Globus pallidus (tissue), 1 donor: ENCODE data around the gene EMP2.
"Not testable (repeated sequence)": the region's sequence is repeated elsewhere in the genome, so short reads cannot be mapped to it uniquely, and the experiment has no call there.

Source experiments
- DNase-seq: peaks from one replicate; pipeline ENCODE4 v3.0.0-alpha.2; 2015; ENCODE audit warnings: low spot score

EMP2 gene

GRCh38 chr16:10521681-10522274 lies 58.6 kb downstream of the EMP2 start:
- DNase-seq = peak; percentile 31

- DNase-seq = no peak
Measured at GRCh38 chr16:10520869-10521578, 59.4 kb downstream of the EMP2 start.

DNA sequence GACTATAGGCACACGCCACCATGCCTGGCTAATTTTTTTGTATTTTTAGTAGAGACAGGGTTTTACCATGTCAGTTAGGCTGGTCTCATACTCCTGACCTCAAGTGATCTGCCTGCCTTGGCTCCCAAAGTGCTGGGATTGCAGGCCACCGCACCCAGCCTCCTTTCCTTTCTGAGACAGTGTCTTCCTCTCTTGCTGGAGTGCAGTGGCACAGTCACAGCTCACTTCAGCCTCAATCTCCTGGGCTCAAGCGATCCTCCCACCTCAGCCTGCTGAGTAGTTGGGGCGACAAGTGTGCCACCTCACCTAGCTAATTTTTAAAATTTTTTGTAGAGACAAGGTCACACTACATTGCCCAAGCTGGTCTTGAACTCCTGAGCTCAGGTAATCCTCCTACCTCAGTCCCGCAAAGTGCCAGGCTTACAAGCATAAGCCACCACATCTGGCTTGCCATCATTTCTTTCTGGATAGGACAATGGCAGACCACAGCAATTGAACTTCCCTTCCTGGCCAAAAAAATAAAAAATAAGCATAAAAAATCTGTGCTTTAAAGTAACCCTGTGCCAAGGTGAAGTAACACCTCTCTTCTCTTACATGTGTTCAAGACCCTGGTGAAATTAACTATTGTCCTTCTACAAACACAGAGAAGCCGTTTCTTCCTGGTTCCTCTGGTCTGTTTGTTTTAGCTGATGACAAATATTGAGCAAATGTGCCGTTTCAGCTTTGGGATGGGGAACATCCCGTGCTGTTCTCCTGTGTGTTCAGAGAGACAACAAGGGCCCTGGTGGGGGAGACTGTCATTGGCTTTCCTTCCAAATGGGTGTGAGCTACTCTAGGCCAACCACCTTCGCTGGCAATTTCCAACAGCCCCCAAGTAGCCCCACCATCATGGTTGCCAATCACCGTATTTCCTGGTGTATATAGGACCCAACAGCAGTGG lies 60.2 kb downstream of the EMP2 start:
- no peak for DNase-seq

DNA sequence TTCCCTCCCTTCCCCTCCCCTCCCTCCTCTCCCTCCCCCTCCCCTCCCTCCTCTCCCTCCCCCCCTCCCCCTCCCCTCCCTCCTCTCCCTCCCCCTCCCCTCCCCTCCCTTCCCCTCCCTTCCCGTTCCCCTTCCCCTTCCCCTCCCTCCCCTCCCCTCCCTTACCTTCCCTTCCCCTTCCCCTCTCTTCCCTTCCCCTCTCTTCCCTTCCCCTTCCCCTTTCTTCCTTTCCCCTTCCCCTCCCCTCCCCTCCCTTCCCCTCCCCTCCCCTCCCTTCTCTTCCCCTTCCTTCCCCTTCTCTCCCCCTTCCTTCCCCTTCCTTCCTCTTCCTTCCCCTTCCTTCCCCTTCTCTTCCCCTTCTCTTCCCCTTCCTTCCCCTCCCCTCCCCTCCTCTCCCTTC lies 61.1 kb downstream of the EMP2 start:
- DNase-seq = no peak

DNA sequence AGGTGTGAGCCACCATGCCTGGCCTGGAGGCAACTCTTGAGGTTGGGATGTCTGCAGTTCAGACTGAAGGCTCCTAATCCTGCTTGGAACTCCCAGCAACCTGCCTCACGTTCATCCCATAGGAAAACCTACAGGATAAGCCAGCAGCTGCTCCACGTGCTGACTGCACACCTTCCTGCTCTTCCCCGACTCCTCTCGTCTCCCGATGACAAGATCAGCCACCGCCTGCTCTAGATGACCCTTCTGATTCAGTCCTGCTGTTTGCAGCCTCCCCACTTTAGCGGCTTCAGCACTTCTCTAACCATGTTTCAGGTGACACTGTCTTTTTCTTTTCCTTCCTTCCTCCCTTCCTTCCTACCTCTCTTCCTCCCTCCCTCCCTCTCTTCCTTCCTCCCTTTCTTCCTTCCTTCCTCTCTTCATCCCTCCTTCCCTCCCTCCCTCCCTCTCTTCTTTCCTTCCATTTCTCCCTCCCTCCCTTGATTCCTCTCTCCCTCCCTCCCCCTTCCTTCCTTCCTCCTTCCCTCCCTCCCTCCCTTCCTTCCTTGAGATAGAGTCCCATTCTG lies 61.8 kb downstream of the EMP2 start:
- no peak for DNase-seq

DNA sequence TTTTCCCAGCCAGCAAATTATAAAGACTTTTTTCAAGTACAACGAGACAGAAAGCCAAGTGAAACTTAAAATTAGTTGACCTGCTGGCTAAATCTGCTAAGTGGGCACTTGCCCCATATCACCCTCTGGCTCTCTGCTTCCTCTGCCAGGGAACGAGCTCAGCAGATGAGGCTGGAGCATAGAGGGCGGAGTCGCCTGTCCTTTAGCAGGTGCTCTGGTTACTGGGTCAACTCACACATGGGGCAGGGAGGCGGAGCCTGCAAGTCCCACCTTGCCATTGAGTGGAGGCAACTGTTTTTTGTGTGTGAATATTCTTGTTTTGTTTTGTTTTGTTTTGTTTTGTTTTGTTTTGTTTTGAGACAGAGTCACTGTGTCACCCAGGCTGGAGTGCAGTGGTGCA lies 62.5 kb downstream of the EMP2 start:
- no peak for DNase-seq

GRCh38 chr16:10514369-10515055 lies 65.9 kb downstream of the EMP2 start:
- DNase-seq = peak; percentile 13

- DNase-seq = no peak
Measured at GRCh38 chr16:10511829-10512228, 68.6 kb downstream of the EMP2 start.

DNA sequence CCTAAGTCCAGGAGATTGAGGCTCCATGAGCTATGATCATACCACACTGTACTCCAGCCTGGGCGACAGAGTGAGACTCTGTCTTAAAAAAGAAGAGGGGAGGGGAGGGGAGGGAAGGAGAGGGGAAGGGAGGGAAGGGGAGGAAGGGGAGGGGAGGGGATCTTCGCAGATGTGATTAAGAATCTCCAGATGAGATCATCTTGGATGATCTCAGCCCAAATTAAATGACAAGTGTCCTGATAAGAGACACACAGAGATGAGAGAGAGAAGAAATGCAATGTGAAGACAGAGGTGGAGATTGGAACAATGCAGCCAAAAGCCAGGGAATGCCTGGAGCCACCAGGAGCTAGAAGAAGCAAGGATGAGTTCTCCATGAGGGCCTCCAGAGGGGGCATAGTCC lies 70.1 kb downstream of the EMP2 start:
- no peak for DNase-seq

- peak; percentile 78 for DNase-seq
Measured at GRCh38 chr16:10509534-10510025, 70.8 kb downstream of the EMP2 start.

GRCh38 chr16:10505286-10505685 lies 75.1 kb downstream of the EMP2 start:
- DNase-seq = not testable (repeated sequence)

- no peak for DNase-seq
Measured at GRCh38 chr16:10504404-10504885, 76.0 kb downstream of the EMP2 start.

DNA sequence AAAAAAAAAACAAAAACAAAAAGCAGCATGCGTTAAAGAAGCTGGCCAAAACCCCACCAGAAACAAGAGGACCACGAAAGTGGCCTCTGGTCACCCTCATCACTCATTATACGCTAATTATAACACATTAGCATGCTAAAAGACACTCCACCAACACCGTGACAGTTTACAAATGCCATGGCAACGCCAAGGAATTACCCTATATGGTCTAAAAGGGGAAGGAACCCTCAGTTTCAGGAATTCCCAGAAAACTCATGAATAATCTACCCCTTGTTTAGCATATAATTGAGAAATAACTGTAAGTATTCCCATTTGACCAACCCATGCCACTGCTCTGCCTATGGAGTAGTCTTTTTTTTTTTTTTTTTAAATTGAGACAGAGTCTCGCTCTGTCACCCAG lies 77.6 kb downstream of the EMP2 start:
- DNase-seq = no peak

GRCh38 chr16:10501016-10501607 lies 79.3 kb downstream of the EMP2 start:
- DNase-seq = no peak

- DNase-seq = no peak
Measured at GRCh38 chr16:10500582-10500981, 79.8 kb downstream of the EMP2 start.

GRCh38 chr16:10497132-10498101 lies 83.0 kb downstream of the EMP2 start:
- DNase-seq = no peak

DNA sequence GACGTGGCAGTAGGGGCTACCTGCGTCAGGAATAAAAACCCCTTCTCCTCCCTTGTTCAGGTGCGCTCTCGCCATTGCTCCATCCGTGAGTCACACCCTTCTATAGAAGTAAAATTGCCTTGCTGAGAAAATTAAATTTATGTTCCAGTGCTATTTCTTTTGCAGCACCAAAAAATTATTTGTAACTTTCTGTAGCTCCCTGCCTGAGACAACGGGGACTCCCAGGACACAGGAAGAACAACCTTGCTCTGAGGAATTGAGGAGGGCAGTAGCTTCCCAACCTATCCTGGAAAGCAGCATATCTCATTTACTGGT lies 85.4 kb downstream of the EMP2 start:
- no peak for DNase-seq

DNA sequence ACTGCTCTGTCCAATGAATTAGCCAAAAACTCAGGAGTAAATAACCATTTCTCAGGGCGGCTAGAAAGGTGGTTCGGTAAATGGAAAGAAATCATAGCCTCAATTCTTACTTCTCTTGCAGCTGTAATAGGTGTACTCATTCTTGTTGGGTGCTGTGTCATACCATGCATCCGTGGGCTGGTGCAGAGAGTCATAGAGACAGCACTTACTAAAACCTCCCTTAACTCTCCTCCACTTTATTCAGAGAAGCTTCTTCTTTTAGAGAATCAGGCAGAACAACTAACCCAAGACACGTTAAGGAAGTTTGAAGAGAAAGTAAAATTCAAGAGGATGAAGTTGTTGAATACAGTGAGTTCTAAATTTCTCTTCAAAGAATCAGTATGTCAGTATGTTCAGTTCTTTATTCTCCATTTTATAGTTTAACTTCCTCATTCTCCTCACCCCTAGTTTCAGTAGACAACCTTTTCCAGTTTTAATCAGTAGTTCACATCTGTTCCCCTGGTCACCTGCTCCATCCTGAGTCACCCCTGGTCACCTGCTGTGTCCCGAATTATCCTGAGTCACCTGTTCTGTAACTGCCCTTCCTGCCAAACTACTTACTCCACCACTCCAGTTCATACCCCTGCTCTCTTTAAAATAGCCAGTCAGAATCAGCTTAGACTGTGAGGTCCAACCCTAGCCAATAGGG lies 85.9 kb downstream of the EMP2 start:
- no peak for DNase-seq

DNA sequence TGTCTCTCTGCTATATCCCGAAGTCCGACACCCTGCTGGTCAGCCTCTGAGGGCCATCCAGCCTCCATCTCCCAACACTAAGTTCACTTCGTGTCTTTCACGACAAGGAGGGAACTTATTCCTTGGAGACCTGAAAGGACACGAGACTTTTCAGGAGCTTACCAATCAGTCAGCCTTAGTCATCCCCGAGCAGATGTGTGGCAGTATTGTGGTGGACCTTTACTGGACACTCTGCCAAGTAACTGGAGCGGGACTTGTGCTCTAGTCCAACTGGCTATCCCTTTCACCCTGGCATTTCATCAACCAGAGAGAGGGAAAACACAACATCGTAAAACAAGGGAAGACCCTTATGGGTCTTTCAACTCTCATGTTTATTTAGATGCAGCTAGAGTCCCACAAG lies 87.1 kb downstream of the EMP2 start:
- DNase-seq = no peak

- DNase-seq = no peak
Measured at GRCh38 chr16:10490141-10490540, 90.3 kb downstream of the EMP2 start.
